Tibial nerve (tissue), 4 donors: Measurements from ENCODE around the gene CT45A10. TPM values are rescaled to one million over a fixed set of nuclear protein-coding genes. Genes with fewer than 3 reads are reported as not detected.
"Not testable (repeated sequence)": the region's sequence is repeated elsewhere in the genome, so short reads cannot be mapped to it uniquely, and the experiment has no call there.

Experiments
- DNase-seq, 2 donors: peaks; one replicate each; pipeline ENCODE4 v3.0.0-alpha.2; 2019; ENCODE audit warnings: low spot score in 2 of 2
- H3K27ac ChIP-seq, 4 donors: fragments of 200-600 bp; sonication (generic) in 3 of 4; one replicate each; pipeline ENCODE4 v1.5.1; 2017 to 2019; ENCODE audit warnings: mild to moderate bottlenecking in 1 of 4
- H3K27me3 ChIP-seq, 2 donors: fragments of 200-600 bp; sonication (generic) in 1 of 2; one replicate each; pipeline versions ENCODE4 v1.5.1 to v1.6.0; 2017 to 2019
- H3K36me3 ChIP-seq, 3 donors: fragments of 200-600 bp; sonication (generic); one replicate each; pipeline ENCODE4 v1.5.1; 2018 to 2019
- H3K4me1 ChIP-seq, 4 donors: fragments of 200-600 bp; sonication (generic) in 3 of 4; one replicate each; pipeline ENCODE4 v1.5.1; 2017 to 2019
- H3K4me3 ChIP-seq, 4 donors: fragments of 200-600 bp; sonication (generic) in 3 of 4; one replicate each; pipeline ENCODE4 v1.5.1; 2017 to 2019; ENCODE audit warnings: mild to moderate bottlenecking in 1 of 4, moderate library complexity in 1 of 4
- H3K9me3 ChIP-seq, 4 donors: fragments of 200-600 bp; sonication (generic) in 3 of 4; one replicate each; pipeline ENCODE4 v1.5.1; 2017 to 2019
- EP300 ChIP-seq, 2 donors: sonication (generic); formaldehyde crosslinking; IDR thresholded peaks; one replicate each; pipeline ENCODE4 v1.6.1; 2017; ENCODE audit warnings: antibody characterized with exemption in 2 of 2, mild to moderate bottlenecking in 1 of 2
- POLR2A ChIP-seq, 2 donors: fragments of 450-650 bp; IDR thresholded peaks; one replicate each; pipeline ENCODE4 v1.6.1; 2017; ENCODE audit warnings: antibody characterized with exemption in 2 of 2, mild to moderate bottlenecking in 2 of 2, moderate library complexity in 2 of 2
- WGBS, 2 donors: methylation state at CpG; one replicate each; pipeline ENCODE4 v1.1.5; 2018; 5-methylcytosine and 5-hydroxymethylcytosine counted together
- total RNA-seq, 4 donors: library from RNA; depleted of rRNA; stranded (reverse); fragments of >200 nt; gene quantifications; one replicate each; pipeline ENCODE4 v1.1.0, GENCODE V29; 2016
- TF ChIP-seq, protein P1 (sequence below), 5 experiments: fragments of 200-600 bp in 3 of 5; fragments of 450-650 bp in 2 of 5; sonication (generic) in 3 of 5; IDR thresholded peaks; one replicate each; pipeline ENCODE4 v1.5.1; 2016 to 2019; ENCODE audit warnings: antibody characterized with exemption in 5 of 5, mild to moderate bottlenecking in 3 of 5, moderate library complexity in 2 of 5

Gene CT45A10
- total RNA-seq, 4 donors from 2014 or later, result not detected

DNA sequence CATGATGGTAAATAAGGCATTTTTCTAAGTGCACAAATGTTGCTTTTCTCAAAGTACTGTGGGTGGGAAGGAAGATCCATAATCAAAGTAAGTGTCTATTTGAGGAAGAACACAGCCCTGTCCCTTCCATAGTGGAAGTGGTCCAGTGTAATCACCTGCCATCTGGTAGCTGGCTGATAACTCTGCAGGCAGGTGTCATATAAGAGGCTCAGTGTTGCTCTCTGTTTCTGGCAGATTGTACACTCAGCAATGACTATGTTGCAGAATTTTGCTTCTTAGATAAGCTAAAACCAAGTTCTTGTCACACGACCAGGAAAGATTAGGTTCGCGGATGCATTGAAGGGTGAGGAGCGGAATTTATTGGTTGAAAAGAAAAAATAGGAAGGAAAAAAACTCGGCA is 21.2 kb upstream of the CT45A10 start:
- Histone ChIP-seq H3K4me1 (no peaks in the 10 kb centered on the region), H3K27me3 (peaks cover 0 to 19% of the 10 kb centered on the region in 2 donors), H3K9me3 (no peaks in the 10 kb centered on the region), H3K4me3 (no peak overlapping the region), H3K36me3 (no peaks in the 10 kb centered on the region), H3K27ac (no peak overlapping the region)
- DNase-seq, result no peak
- no peak for TF ChIP-seq EP300 (IDR thresholded peaks at IDR 0.05)
- no peak for TF ChIP-seq POLR2A (IDR thresholded peaks at IDR 0.05)
- TF ChIP-seq, protein P1, sequence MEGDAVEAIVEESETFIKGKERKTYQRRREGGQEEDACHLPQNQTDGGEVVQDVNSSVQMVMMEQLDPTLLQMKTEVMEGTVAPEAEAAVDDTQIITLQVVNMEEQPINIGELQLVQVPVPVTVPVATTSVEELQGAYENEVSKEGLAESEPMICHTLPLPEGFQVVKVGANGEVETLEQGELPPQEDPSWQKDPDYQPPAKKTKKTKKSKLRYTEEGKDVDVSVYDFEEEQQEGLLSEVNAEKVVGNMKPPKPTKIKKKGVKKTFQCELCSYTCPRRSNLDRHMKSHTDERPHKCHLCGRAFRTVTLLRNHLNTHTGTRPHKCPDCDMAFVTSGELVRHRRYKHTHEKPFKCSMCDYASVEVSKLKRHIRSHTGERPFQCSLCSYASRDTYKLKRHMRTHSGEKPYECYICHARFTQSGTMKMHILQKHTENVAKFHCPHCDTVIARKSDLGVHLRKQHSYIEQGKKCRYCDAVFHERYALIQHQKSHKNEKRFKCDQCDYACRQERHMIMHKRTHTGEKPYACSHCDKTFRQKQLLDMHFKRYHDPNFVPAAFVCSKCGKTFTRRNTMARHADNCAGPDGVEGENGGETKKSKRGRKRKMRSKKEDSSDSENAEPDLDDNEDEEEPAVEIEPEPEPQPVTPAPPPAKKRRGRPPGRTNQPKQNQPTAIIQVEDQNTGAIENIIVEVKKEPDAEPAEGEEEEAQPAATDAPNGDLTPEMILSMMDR (IDR thresholded peaks at IDR 0.05), result no peak
- WGBS, 2 donors, result 77 to 96% methylated on average over 5 of the region's 5 CpGs

DNA sequence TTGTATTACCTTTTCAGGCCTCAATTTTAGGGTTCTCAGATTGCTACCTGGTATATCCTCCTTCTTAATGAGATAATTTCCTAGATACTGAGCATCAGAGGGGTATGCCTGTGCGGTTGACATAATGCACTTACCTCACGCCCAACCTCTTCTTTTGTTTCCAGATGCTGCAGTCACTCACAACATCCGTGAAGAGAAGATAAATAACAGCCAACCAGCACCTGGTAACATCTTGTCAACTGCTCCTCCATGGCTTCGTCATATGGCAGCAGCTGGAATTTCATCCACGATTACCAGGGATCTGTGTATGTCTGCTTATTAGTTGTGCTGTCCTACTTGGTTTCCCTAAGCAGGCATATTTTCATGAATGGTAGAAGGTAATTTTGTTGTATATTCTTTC is 17.0 kb upstream of the CT45A10 start:
- no peak overlapping the region for H3K4me3 ChIP-seq
- peaks cover 0 to 4% of the 10 kb centered on the region in 2 donors for H3K27me3 ChIP-seq
- TF ChIP-seq POLR2A (IDR thresholded peaks at IDR 0.05) (no peak), EP300 (IDR thresholded peaks at IDR 0.05) (no peak)
- TF ChIP-seq, protein P1 (IDR thresholded peaks at IDR 0.05), result no peak
- no peak overlapping the region for H3K27ac ChIP-seq
- no peaks in the 10 kb centered on the region for H3K9me3 ChIP-seq
- whole genome bisulfite sequencing, 2 donors, result 77 to 88% methylated on average over 5 of the region's 5 CpGs
- H3K4me1 ChIP-seq, result no peaks in the 10 kb centered on the region
- DNase-seq, result no peak
- H3K36me3 ChIP-seq, result no peaks in the 10 kb centered on the region

DNA sequence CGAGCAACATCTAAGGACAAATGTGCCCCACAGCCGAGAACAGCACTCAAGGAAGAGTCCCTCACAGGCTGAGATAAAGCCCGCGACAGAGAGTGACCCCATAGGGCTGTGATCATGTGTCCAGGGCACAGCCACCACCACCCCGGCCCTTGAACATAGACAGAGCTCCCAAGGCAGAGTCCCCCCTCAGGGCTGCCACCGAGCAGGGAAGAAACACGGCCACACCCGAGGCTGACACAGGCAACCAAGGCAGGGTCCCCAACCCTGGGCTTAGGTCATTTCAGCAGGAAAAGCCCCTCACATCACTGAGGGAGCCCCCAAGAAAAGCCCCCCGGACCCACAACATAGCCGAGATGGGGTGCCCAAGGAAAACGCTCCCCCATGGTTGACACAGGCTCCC is 463 bp downstream of the CT45A10 start:
- DNase-seq, result no peak
- WGBS, 2 donors, result 80 to 88% methylated on average over 4 to 10 of the region's 11 CpGs
- no peak for TF ChIP-seq POLR2A (IDR thresholded peaks at IDR 0.05)
- TF ChIP-seq EP300 (IDR thresholded peaks at IDR 0.05), result no peak
- TF ChIP-seq, protein P1 (IDR thresholded peaks at IDR 0.05), result no peak

DNA sequence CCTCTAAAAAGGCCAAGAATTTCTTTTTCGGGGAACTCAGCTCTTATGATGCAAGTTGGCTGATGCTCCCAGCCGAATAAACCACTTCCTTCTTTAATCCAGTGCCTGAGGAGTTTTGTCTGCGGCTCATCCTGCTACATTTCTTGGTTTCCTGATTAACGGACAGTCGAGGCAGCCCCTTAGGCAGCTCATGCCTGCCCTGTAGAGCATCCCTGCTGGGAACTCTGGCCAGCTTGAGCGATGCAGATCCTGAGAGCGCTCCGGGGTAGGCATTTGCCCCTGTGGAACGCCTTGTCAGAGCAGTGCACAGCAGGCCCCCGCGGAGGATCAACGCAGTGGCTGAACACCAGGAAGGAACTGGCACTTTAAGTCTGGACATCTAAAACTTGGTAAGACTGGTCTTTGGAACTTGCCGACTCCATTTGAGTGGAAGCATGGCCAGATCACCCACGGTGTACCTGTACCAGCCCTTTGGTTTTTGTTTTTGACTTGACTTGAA is 3.1 kb downstream of the CT45A10 start:
- no peak for TF ChIP-seq EP300 (IDR thresholded peaks at IDR 0.05)
- no peak for TF ChIP-seq POLR2A (IDR thresholded peaks at IDR 0.05)
- TF ChIP-seq, protein P1 (IDR thresholded peaks at IDR 0.05), result no peak
- no peaks in the 10 kb centered on the region for H3K4me1 ChIP-seq
- no peaks in the 10 kb centered on the region for H3K36me3 ChIP-seq
- no peak overlapping the region for H3K4me3 ChIP-seq
- no peak overlapping the region for H3K27ac ChIP-seq
- no peak for DNase-seq
- H3K27me3 ChIP-seq, result no peaks in the 10 kb centered on the region
- no peaks in the 10 kb centered on the region for H3K9me3 ChIP-seq
- 81 to 92% methylated on average over 8 to 14 of the region's 14 CpGs for WGBS, 2 donors

More for the DNA sequence above, 463 bp downstream of the CT45A10 start:
- H3K4me3 ChIP-seq, result no peak overlapping the region
- H3K9me3 ChIP-seq, result no peaks in the 10 kb centered on the region
- no peaks in the 10 kb centered on the region for H3K4me1 ChIP-seq
- H3K27me3 ChIP-seq, result no peaks in the 10 kb centered on the region
- H3K27ac ChIP-seq, result no peak overlapping the region
- no peaks in the 10 kb centered on the region for H3K36me3 ChIP-seq

- not testable (repeated sequence) for H3K27me3 ChIP-seq, H3K4me1 ChIP-seq, H3K36me3 ChIP-seq, DNase-seq, H3K9me3 ChIP-seq, H3K27ac ChIP-seq, H3K4me3 ChIP-seq
- WGBS, 2 donors, result 73 to 78% methylated on average over 11 to 13 of the region's 15 CpGs
These were observed 4.3 kb downstream of the CT45A10 start for GRCh38 chrX:135888976-135889375.

DNA sequence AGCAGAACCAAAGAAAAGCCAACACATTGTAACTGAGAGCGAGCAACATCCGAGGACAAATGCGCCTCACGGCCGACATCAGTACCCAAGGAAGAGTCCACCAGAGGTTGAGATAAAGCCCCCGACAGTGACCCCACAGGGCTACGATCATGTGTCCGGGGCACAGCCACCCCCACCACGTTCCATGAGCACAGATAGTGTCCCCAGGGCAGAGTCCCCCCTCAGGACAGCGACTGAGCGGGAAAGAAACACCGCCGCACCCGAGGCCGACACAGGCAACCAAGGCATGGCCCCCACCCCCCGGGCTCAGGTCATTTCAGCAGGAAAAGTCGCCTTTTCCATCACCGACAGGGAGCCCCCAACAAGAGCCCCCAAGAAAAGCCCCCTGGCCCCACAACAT is 5.0 kb downstream of the CT45A10 start:
- not testable (repeated sequence) for H3K27me3 ChIP-seq, H3K9me3 ChIP-seq, H3K36me3 ChIP-seq, H3K4me3 ChIP-seq, H3K4me1 ChIP-seq, DNase-seq, H3K27ac ChIP-seq
- whole genome bisulfite sequencing, 2 donors, result 89% methylated on average over 11 of the region's 18 CpGs

DNA sequence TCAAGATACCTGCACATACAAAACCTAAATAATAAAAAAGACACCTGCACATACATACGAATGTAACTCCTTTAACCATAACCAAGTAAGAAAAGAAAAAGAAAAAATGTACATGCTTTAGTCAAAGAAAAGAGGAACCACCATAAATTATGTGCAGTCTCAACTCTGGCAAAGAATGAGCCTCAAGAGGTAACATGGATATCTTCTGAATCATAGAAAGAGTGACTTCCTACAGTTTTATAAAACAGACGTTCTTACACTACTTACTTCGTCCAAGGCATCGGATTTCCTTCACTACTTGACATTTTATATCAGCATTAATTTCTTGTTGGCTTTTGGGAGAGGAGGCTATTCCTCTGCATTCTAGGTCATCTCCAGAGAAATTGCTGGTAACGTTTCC is 10.5 kb downstream of the CT45A10 start:
- H3K9me3 ChIP-seq, DNase-seq, H3K4me1 ChIP-seq, H3K4me3 ChIP-seq, H3K36me3 ChIP-seq, H3K27ac ChIP-seq, H3K27me3 ChIP-seq: not testable (repeated sequence)
- 59 to 60% methylated on average over 4 to 5 of the region's 5 CpGs for whole genome bisulfite sequencing, 2 donors

DNA sequence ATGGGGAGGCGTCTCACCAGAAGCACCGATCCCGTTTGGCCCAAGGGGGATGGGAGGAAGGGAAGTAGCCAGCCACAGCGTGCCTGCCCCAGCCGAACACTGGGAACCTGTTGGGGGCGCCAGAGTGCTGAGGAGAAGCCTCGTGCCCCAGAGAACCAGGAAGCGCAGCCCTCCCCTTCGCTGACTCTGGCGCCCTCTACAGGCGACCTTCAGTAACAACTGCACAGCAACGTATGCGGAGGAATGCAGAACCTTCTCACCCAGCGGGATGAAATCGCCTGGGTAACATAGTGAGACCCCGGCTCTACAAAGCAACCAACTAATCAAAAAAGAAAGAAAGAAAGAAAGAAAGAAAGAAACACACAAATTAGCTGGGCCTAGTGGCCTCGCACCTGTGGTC is 21.5 kb downstream of the CT45A10 start, which contains the start of gene CT45A9:
CT45A9 (minus strand) TSS at position 101 of the 400 bp plus-strand sequence. CDS start 3,751 bp downstream, outside the sequence.
- not testable (repeated sequence) for H3K4me3 ChIP-seq, H3K27me3 ChIP-seq, H3K27ac ChIP-seq, H3K4me1 ChIP-seq, DNase-seq, H3K36me3 ChIP-seq, H3K9me3 ChIP-seq
- no CpG with 5 or more reads among the region's 17 CpGs for WGBS, 2 donors

- H3K4me3 ChIP-seq, H3K4me1 ChIP-seq, H3K9me3 ChIP-seq, H3K27me3 ChIP-seq, H3K36me3 ChIP-seq, DNase-seq, H3K27ac ChIP-seq: not testable (repeated sequence)
- no CpG with 5 or more reads among the region's 17 CpGs for WGBS, 2 donors
These were observed 38.8 kb downstream of the CT45A10 start, which contains the start of gene CT45A8 for GRCh38 chrX:135854438-135854837. Gene CT45A8, minus strand, starts transcription at chrX:135854538. Its CDS starts 3,755 bp downstream, at chrX:135850783.
